CD4-positive, alpha-beta T cell treated with Interleukin-21 for 1 hour (primary cell): ENCODE measurements around the gene LRTM2.
A peak's percentile ranks its signal among the peaks of the same experiment; 100 is the strongest.

Experiments
- DNase-seq: peaks from one replicate; pipeline ENCODE4 v3.0.0-alpha.2; 2020

LRTM2 gene

DNA sequence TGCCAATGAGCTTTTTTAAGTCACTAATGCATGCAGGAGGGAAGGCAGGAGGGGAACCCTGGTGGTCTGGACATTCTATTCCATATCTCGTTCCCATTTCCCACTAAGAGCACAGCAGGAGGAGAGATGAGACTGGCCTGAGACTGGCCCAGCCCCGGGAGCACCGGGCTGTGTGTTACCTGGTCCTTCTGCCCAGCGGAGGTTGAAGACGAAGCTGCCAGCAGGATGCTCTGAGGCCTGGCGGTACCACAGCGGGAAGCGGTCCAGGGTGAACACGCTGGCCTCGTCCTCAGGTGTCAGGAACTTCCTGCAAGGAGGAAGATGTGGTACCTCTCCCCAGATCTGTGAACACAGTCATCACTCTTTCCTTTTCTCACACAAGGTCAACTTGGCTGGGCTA, 23.9 kb downstream of the LRTM2 start:
- DNase-seq, result no peak

DNA sequence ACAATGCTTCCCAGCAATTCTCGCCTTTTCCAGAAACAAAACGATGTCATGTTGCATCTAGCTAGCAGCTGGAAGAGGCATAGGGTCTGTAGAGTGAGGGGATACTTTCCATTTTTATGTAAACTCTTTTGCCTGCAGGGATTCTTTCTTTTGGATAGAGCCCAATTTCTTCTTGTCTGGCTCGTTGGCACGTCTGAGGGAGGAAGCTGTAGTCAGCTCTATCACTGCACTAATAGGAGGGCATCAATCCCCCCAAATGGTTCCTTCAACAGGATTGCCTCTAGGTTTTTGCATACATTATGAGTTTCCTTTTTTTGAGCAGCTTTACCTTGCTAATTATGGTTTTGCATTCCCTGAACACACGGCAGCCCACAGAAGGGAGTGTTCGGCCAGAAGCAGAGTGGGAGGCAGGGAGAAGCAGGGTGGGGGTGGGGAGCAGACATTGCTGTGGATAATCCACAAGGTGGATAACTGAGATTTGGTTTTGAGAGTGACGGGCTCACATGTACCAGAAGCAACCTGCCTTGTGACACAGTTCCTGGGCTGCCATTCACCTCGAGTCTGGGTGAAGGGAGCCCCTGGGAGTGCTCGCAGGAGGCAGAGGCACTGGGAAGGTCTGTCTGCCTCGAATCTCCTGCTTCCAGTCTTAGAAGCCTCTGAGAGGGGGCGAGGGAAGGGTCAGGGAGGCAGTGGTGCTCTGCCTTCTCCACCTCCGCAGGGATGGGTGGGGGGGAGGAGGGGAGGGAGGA, 24.5 kb downstream of the LRTM2 start:
- no peak for DNase-seq

DNA sequence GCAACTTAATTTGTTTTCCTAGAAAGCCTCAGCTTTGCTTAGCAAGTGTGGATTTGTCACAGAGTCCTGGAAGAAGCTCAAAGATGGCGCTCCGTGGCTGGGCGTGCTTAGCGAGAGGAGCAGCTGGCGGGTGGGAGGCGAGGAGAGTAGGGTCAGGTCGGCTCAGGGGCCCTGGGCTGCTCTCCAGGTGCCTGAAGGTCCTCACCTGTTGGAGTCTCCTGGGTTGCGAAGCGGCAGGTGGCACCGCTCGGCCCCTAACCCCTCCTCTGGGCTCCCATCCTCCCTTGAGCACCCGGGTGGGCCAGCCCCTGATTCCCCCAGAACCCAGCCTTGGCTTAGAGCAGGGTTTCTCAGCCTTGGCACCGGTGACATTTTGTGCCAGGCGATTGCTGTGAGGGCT, 25.1 kb downstream of the LRTM2 start:
- DNase-seq, result no peak

DNA sequence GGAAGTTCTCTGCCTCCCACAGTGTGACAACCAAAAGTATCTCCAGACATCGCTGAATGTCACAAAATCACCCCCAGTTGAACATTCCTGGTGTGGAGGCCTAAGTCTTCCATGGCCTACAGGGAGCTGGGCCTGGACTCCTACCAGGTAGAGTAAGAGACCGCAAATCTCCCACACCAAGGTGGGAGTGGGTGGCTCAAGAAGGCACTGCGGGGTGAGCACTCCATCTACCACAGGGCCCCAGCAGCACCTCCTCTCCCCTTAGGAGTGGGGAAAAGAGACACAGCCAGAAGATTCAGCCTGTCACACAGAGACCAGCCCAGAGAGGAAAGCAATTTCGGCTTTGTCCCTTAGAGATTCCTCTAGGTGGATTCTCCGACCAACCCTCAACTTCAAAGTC, 25.5 kb downstream of the LRTM2 start:
- DNase-seq, result no peak

DNA sequence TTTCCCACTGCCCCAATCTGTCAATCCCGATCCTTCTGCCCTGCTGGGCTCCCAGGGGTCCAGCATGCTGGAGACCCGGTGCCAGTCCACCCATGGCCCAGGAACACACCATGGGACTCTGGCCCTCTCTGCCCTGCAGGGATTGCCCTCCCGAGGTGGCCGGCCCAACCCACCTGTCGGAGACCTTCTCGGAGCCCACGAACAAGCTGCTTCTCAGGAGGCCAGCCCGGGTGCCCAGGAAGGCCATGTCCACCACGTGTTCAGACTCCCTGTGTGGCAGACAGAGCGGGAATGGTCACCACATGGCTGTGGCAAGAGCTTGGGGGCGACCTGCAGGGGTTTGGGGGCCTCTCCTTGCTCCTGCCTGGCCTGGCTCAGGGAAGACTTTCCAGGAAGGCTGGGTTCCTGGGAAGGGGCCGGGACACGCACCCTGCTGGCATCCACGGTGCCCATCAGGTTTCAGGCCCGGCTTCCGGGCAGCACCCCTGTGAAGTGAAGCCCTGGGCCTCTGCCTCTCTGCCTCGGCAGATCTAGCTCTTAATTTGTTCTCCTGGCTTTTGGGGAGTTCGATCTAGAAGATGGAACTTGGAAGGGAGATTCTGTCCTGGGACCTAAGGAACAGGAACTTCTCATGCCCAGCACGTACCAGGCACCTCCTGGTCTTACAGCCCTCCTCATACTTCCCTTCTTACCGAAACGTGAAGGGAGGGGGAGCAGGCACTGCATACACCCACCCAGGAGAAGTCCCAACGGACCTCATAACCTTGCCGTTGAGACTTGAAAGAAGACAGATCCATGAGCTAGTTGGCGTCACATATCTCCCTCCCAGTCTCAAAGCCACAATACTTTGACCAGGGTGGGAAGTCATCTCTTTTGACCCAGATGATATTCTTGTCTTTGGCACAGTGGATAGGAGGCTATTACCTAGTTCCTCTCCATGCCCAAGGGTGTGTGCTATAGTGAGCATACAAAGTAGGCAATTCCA, 26.3 kb downstream of the LRTM2 start:
- DNase-seq, result no peak

DNA sequence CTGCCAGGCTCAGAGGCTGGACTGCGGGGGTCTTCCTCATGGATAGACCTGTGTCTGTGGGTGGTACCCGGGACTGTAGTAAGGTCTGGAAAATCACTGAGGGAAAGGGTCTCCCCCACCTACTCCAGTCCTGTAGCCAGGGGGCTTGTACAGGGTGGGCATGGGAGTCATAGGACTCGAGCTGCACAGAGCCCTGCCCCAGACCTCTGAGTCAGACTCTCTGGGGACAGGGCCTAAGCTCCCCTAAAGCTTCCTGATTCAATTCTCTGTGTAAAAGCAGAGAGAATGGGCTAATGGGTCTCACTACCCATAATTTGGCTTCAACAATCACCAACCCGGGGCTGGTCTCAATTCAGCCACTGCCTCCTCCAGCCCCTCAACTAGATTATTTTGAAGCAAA, 27.0 kb downstream of the LRTM2 start:
- DNase-seq, result no peak

DNA sequence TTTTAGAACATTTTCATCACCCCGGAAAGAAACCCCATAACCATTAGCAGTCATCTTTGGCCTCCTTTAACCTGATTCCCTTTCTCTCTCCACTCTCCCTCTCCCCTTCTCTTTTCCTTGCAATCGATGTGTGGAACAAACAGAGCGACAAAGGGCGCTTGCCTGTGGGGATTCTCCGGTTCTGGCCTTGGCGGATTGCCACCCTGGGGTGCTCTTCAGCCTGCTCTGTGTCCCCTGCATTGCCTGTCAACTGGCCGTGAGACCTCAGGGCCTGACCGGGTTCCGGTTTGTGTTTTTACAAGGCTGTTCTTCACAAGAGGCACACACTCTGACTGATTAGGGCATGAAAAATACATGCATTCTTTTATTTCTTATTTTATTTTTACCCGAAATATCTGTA, 27.8 kb downstream of the LRTM2 start:
- DNase-seq, result no peak

DNA sequence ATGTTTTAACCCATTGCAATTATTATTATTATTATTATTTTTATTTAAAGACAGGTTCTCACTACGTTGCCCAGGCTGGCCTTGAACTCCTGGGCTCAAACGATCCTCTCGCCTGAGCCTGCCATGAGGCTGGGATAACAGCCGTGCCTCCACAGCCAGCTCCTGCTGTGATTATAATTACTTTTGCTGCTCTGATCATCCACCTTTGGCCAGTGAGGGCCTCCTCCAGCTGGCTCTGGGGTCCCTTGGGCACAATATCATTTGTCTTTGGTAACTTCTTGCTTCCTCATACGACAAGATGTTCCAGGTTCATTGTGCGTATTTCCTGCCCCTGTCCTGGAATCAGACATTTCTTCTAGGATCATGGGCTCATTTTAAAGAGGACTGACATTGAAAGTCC, 28.4 kb downstream of the LRTM2 start:
- DNase-seq, result no peak

DNA sequence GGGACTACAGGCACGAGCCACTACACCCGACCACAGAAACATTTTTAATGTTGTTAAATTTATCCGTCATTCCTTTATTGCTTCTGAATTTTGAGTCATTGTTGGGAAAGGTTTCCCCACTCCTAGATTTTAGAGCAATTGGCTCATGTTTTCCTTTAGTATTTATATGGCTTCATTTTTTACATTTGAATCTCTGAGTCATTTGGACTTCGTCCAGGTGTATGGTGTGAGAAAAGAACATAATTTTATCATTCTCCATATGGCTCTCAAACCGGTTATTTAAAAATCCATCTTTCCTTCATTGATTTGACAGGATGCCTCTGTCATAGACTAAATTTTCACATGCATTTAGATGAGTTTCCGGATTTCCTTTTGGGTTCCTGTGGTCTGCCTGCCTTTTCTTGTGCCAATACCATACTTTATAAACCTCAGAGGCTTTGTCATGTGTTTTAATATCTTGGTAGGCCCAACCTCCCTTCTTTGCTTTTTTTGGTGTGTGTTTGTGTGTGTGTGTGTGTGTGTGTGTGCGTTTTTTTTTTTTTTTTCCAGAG, 30.9 kb downstream of the LRTM2 start:
- DNase-seq, result no peak

DNA sequence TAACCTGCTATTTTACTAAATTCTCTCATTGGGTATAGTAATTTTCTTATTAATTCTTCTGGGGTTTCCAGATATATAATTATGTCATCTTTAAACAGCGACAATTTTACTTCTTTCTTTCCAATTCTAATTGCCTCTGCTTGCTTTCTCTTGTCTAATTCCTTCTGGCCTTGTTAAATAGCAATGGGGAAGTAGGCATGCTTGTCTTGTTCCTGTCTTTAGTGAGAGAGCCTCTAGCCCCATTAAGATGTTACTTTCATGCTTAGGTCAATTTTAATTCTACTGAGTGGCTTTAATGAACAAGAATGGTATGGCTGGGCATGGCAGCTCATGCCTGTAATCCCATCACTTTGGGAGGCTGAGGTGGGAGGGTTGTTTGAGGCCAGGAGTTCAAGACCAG, 31.7 kb downstream of the LRTM2 start:
- no peak for DNase-seq

DNA sequence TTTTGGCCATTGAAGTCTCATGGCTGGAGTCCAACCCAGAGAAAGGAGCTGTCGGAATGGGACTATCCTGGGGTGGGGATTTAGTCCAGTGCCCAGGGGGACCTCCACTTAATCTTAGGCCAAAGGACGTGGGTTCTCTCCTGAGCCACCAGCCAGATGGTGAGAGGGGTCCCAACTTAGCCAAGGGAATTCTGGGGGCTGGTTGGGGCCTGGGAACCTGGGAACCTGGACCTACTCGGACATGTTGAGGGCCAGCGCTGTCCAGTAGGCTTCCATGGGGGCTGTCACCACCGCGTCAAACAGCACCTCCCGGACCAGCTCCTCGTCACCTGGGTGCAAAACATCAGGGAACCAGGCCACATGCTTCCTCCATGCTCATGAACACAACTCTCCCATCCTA, 33.4 kb downstream of the LRTM2 start:
- no peak for DNase-seq

DNA sequence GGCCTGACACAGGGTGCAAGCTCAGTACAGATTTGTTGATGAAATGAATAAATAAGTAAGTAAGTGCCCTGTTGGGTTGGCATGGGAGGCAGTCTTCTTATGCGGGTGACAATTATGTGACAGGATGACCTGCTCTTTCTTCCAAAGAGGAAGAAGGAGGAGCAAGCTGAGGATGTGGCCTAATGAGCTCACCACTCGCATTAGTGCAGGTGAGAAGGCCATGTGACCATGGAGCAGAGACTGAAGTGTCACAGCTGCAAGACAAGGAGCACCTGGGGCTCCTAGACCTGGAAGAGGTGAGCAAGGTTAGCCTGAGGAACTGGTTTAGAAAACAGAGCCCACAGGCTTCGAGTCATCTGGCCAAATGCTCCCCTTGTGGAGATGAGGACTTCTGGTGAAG, 34.9 kb downstream of the LRTM2 start:
- peak; percentile 8 for DNase-seq

DNA sequence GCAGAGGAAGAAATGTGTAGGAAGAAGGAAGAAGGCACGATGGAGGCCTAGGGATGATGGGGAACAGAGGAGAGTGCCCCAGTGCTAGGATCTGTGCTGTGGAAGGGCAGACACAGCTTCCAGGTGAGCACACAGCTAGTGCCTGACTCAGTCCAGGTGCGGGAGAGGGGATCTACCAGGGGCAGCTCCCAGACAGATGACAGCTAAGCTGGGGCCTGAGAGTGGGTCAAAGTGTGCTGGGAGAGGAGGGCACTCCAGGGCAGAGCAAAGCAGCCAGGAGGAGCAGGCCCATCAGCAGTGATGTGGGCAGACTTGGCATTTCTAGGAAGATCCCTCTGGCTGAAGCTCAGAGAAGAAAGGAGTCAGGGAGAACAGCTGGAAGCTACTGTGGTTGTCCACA, 36.7 kb downstream of the LRTM2 start:
- no peak for DNase-seq

DNA sequence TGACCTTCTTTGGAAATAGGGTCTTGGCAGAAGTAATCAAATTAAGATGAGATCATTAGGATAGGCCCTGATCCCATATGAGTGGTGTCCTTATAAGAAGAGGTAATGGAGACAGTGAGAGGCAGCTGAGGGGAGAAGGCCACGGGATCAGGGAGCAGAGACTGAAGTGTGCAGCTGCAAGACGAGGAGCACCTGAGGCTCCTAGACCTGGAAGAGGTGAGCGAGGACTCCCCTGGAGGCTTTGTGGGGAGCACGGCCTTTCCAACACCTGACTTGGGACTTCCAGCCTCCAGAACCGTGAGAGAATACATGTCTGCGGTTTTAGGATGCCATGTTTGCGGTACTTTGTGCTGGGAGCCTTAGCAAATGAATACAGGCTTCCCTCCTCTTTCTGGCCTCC, 37.5 kb downstream of the LRTM2 start:
- no peak for DNase-seq

DNA sequence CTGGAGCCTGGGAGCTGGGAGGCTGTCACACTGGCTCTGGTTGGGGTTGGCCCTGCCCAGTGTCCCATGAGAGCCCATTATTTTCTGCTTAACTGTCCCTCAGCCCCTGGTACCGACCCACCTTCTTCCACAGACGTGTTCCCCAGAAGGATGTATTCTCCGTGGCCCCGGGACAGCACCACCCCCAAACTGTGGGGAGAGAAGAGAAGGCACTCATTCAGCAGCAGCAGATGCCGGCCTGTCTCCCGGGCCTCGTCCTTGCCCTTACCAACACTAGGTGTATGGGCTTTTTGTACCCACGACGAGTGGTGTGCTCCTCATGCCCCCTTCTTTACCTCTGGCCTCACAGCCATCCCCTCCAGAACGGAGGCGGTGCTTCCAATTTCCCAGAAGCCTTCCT, 38.1 kb downstream of the LRTM2 start:
- no peak for DNase-seq

DNA sequence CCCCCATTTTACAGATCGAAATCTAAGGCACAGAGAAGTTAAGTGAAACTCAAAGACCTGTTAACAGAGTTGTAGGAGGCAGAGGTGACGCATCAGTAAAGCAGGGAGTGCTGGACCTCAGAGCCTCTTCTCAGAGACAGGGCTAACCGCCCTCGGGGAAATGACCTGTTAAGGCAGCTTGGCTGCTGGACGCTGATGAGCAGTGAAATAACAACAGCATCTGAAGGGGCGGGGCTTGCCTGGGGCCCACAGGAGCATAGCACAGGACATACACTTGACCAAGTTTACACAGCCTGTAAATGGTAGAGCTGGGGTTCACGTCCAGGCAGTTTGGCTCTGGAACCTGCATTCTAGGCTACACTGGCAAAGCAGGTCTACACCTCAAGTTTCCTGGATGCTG, 39.3 kb downstream of the LRTM2 start:
- no peak for DNase-seq

DNA sequence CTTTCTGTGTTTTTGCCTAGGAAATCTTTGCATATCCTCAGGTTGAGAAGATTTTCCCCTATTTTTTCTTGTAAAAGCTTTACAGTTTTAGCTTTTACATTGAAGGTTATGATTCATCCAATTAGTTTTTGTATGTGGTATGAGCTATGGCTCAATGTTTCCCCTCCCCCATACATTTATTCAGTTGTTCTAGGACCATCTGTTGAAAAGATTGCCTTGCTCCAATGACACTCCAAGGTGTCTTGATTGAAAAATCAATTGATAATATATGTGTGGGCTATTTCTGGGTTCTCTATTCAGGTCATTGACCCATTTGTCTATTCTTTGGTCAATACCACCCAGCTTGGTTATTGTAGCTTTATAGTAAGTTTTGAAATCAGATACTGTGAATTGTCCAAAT, 42.6 kb downstream of the LRTM2 start:
- no peak for DNase-seq

DNA sequence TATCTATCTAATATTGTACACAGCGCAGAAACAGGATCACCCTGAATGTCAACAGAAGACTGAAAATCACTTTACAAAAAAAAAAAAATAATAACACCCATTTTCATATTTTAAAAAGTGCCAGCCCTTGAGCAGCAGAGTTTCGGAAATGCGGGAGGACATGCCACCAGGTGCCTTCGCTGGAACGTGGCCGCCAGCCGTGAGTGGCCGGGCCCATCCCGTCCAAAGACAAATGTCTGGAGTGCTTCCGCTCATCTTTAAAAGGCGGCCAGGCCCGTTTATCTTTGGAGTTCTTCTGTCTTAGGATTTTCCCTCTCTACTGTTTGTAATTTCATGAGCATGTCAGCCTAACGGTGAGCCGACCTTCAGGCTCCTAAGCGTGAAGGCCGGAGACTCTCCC, 43.5 kb downstream of the LRTM2 start:
- no peak for DNase-seq

DNA sequence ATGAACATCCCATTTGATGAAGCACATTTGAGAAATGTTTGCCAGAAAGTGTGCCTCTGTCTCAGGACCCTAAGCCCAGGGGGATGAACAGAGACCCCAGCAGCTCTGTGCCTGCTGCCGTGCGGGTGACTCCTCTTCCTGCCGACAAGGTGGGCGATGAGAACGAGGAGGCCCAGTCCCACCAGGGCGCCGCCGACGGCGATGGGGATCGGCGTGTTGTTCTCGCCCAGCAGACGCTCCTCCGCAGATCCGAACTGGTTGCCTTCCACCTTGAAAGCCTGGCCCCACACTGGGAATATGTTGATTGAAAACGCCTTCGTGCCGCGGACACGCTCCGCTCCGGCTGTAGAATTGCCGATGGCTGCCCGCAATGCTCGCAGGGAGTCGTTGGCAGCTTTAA, 44.1 kb downstream of the LRTM2 start:
- no peak for DNase-seq

DNA sequence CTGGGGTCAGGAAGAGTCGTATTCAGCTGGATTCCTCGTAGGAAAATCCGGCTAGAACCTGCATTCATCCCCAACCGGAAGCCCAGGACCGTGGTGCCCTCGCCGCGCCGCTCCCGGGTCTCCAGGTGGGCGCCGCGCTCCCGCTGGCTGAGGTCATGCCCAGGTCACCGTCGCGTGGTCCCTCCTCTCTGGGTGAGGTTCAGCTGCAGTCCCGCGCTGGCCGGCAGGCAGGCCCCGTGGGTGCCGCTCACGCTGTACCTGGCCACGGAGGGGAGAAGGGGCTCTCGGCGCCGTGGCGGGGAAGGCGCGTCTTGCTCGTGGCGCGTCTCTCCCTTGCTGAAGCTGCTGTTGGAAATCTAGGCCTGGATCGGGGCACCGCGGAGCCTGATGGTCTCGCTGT, 44.5 kb downstream of the LRTM2 start:
- no peak for DNase-seq

DNA sequence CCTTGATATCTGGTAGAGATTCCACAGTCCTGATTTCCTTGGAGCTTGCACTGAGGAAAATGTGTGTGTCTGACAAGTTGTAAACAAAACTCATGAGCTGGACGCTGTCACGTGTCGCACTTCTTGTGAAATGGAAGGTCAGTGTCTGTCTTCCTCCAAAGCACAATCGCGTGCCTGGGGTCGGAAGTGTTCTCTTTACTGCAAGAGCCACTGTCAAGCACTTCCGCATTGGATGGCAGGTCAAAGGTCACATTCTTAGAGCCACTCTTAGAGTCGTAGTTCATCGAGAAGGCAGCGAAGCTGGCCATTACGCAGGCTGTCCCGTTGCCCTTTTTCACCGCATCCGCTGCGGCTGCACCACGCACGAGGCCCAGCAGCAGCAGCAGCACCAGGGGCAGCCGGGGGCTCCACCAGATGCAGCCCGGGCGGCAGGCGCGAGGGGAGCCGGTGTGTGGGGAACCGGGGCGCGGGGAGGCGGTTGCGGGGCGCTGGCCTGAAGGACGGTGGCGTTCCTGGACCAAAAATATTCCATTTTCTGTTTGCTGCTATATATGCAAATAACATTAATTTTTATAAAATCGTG, 45.0 kb downstream of the LRTM2 start:
- DNase-seq, result no peak

DNA sequence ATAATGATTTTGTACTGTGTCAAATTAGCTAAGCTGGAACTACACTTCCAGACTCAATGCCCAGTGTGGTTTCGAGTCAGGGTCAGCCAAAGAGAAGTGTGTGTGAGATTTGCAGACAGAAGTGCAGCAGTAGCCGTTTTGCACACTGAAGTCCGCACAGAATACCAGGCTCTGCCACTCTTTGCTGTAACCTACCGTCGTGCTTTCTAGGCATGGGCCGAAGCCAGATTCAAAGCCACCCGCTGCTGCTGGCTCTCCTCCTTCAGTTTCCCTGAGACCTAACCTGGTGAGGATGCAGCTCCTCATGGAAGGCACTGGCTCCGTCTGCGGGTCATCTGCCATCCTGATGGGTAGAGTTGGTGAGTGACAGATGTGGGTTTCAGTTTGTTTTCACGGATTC, 48.8 kb downstream of the LRTM2 start:
- no peak for DNase-seq

DNA sequence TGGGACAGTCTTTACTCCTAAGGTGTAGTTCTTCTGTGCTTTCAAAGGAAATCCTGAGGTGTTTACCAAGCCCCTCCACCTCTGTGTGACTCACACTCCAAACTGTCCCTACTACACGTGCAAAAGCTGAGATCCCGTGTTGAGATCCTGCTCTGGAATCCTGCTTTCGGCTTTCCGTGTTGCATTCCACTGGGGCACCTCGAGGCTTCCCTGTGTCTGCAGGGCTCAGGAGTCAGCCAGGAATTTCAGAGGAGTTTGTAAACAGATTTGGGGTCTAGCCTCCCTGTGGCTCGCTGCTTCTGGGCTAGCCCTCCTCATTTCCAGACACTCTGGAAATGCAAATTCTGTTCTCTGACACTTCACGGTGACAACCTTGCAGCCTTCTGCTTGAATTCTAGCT, 49.7 kb downstream of the LRTM2 start:
- no peak for DNase-seq
